GM19468 (cell line): ENCODE data around the gene TNRC6A.

ENCODE experiments used
- ATAC-seq: cut with Tn5 transposase; IDR thresholded peaks from one replicate; pipeline ENCODE4 v1.9.1; 2021; ENCODE audit warnings: mild to moderate bottlenecking, moderate library complexity, moderate number of reproducible peaks; ENCODE audit not compliant: unreplicated experiment; ENCODE audit errors: extremely low read depth

Gene TNRC6A

GRCh38 chr16:24858219-24859041 lies 129.0 kb downstream of the TNRC6A start:
- ATAC-seq: no peak

- ATAC-seq: no peak
Measured at GRCh38 chr16:24861461-24861860, 132.0 kb downstream of the TNRC6A start.

GRCh38 chr16:24863582-24864437 lies 134.4 kb downstream of the TNRC6A start:
- no peak for ATAC-seq

- ATAC-seq: no peak
Measured at GRCh38 chr16:24869033-24869432, 139.6 kb downstream of the TNRC6A start.

- no peak for ATAC-seq
Measured at GRCh38 chr16:24871891-24872290, 142.4 kb downstream of the TNRC6A start.

GRCh38 chr16:24873028-24873427 lies 143.6 kb downstream of the TNRC6A start:
- ATAC-seq: no peak

- ATAC-seq: no peak
Measured at GRCh38 chr16:24875466-24875865, 146.0 kb downstream of the TNRC6A start.
